Measurements from ENCODE around the gene PRDM16. TPM values are rescaled to one million over a fixed set of nuclear protein-coding genes. Genes with fewer than 3 reads are reported as not detected.

Gene PRDM16
- polyA plus RNA-seq, 1 donor from 2014 or later: 0.21 TPM

GRCh38 chr1:3304246-3304645, 235.2 kb downstream of the PRDM16 start:
- Histone ChIP-seq H3F3A (ENCODE audit: insufficient read depth, low read length, poor library complexity, severe bottlenecking) (no peaks in the 10 kb centered on the region), H3K27ac (ENCODE audit: low read length) (no peak overlapping the region), H3K4me2 (ENCODE audit: low read length) (no peak overlapping the region), H3K9me2 (ENCODE audit: insufficient read depth, low read length) (no peaks in the 10 kb centered on the region), H3K9ac (ENCODE audit: low read length) (no peak overlapping the region), H4K20me1 (ENCODE audit: insufficient read depth) (no peaks in the 10 kb centered on the region), H3K9me3 (ENCODE audit: low read length) (no peaks in the 10 kb centered on the region), H3K27me3 (ENCODE audit: insufficient read depth, low read depth, low read length) (no peaks in the 10 kb centered on the region), H3K36me3 (ENCODE audit: insufficient read depth, low read length) (no peaks in the 10 kb centered on the region), H2AFZ (ENCODE audit: low read depth, low read length) (no peak overlapping the region), H3K4me3 (ENCODE audit: low read length) (no peak overlapping the region), H3K79me2 (replicated peaks; ENCODE audit: insufficient read depth, low read length) (peaks cover 3% of the 10 kb centered on the region)
- no peak for TF ChIP-seq RAD21 (conservative IDR thresholded peaks at IDR 0.05)
- TF ChIP-seq EP300 (conservative IDR thresholded peaks at IDR 0.05; ENCODE audit: poor library complexity, severe bottlenecking): no peak
- TF ChIP-seq POLR2AphosphoS5 (IDR thresholded peaks at IDR 0.05): no peak
- no peak for TF ChIP-seq REST (IDR thresholded peaks at IDR 0.05; ENCODE audit: borderline replicate concordance)
- TF ChIP-seq TAF1 (IDR thresholded peaks at IDR 0.05; ENCODE audit: low read depth): no peak
- no peak for TF ChIP-seq CTCF (IDR thresholded peaks at IDR 0.05; ENCODE audit: poor library complexity, severe bottlenecking)
- TF ChIP-seq MXI1 (conservative IDR thresholded peaks at IDR 0.05; ENCODE audit: poor library complexity, severe bottlenecking): no peak
- no peak for TF ChIP-seq EZH2 (IDR thresholded peaks at IDR 0.05; ENCODE audit: borderline replicate concordance, insufficient read depth, low read length, poor library complexity, severe bottlenecking)
- TF ChIP-seq SMC3 (conservative IDR thresholded peaks at IDR 0.05; ENCODE audit: poor library complexity): no peak

- Histone ChIP-seq H3F3A (ENCODE audit: insufficient read depth, low read length, poor library complexity, severe bottlenecking) (no peaks in the 10 kb centered on the region), H2AFZ (ENCODE audit: low read depth, low read length) (no peak overlapping the region), H3K79me2 (replicated peaks; ENCODE audit: insufficient read depth, low read length) (peaks cover 3% of the 10 kb centered on the region), H3K9ac (ENCODE audit: low read length) (no peak overlapping the region), H3K36me3 (ENCODE audit: insufficient read depth, low read length) (no peaks in the 10 kb centered on the region), H3K27me3 (ENCODE audit: insufficient read depth, low read depth, low read length) (no peaks in the 10 kb centered on the region), H4K20me1 (ENCODE audit: insufficient read depth) (no peaks in the 10 kb centered on the region), H3K27ac (ENCODE audit: low read length) (no peak overlapping the region), H3K9me2 (ENCODE audit: insufficient read depth, low read length) (no peaks in the 10 kb centered on the region), H3K9me3 (ENCODE audit: low read length) (no peaks in the 10 kb centered on the region), H3K4me3 (ENCODE audit: low read length) (no peak overlapping the region), H3K4me2 (ENCODE audit: low read length) (no peak overlapping the region)
- TF ChIP-seq EP300 (conservative IDR thresholded peaks at IDR 0.05; ENCODE audit: poor library complexity, severe bottlenecking) (no peak), RAD21 (conservative IDR thresholded peaks at IDR 0.05) (no peak), REST (IDR thresholded peaks at IDR 0.05; ENCODE audit: borderline replicate concordance) (no peak), MXI1 (conservative IDR thresholded peaks at IDR 0.05; ENCODE audit: poor library complexity, severe bottlenecking) (no peak), SMC3 (conservative IDR thresholded peaks at IDR 0.05; ENCODE audit: poor library complexity) (no peak), EZH2 (IDR thresholded peaks at IDR 0.05; ENCODE audit: borderline replicate concordance, insufficient read depth, low read length, poor library complexity, severe bottlenecking) (no peak), TAF1 (IDR thresholded peaks at IDR 0.05; ENCODE audit: low read depth) (no peak)
These were observed 235.7 kb downstream of the PRDM16 start for GRCh38 chr1:3304692-3305091.

Data from neural cell (in vitro differentiated cells).